HG03139 (cell line): ENCODE data around the gene KRT35.
"Not testable (repeated sequence)": the region's sequence is repeated elsewhere in the genome, so short reads cannot be mapped to it uniquely, and the experiment has no call there.

ENCODE experiments used
- ATAC-seq: cut with Tn5 transposase; IDR thresholded peaks from one replicate; pipeline ENCODE4 v1.9.1; 2021; ENCODE audit not compliant: unreplicated experiment

The KRT35 gene

DNA sequence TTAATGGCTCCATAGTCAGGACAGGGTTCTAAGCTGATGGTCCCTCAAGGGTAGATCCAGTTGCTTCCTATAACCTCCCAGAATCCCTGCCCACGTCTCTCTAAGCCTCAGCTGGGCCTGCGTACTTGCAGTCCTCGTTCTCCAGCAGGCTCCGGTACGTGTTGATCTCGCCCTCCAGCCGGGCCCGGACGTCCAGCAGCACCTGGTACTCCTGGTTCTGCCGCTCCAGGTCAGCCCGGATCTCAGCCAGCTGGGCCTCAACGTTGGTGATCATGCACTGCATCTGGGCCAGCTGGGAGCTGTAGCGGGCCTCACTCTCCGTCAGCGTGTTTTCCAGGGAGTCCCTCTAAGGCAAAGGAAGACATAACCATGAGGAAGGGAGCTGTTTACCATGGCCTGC lies 18.2 kb downstream of the KRT35 start:
- ATAC-seq: no peak

DNA sequence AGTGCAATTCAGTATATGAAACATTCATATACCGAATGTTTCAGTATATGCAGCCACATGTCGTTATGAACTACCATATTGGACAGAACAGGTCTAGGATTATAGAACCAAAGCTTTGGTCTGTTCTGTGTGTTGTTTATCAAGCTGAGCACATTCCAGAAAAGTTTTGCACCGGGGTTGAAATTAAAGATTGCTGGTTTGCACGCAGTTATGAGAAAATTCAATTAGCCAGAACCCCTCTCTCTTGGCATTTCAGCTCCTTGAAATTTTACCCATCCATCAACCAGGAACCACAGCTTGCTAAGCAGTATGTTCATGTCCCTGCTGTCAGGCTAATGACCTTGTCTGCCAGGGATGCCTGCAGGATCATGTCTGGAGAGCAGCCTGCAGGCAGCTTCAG lies 23.3 kb downstream of the KRT35 start:
- ATAC-seq: no peak

- ATAC-seq: no peak
Measured at GRCh38 chr17:41456204-41456603, 24.7 kb downstream of the KRT35 start.

DNA sequence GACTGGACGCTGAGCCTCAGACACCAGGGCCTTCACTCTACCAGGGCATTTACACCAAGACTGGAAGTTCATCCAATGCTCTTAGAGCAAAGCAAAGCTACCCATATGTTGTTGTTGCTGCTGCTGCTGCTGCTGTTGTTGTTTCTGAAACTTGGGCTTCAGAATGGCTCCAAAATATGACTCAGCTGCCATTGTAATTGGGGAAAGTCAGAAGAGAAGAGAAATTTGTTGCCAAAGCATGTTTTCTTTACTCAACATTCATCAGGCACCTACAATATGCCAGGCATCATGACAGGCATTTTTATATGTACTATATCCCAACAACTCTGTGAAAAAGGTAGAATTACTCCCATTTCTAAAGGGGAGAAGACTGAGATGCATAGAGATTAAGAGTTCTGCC lies 25.7 kb downstream of the KRT35 start:
- ATAC-seq: no peak

DNA sequence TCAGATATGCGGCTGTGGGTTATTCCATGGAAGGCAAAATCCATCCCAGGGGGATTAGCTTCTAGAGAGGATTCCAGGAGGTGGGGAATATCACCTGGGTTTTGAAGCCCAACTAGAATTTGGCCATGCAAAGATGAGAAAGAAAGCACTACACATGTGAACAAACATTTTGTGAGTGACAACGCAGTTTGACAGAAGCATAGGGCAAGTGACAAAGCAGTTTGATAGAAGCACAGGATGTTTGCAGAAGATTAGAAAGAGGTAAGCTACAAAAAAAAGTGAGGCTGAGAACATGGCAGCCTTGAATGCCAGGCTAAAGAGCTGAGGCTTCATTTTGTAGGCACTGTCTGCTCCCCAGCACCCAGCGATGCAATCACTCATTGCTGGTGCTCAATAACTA lies 27.9 kb downstream of the KRT35 start:
- ATAC-seq: no peak

GRCh38 chr17:41452281-41452680 lies 28.7 kb downstream of the KRT35 start:
- no peak for ATAC-seq

- no peak for ATAC-seq
Measured at GRCh38 chr17:41451154-41451728, 29.7 kb downstream of the KRT35 start.

DNA sequence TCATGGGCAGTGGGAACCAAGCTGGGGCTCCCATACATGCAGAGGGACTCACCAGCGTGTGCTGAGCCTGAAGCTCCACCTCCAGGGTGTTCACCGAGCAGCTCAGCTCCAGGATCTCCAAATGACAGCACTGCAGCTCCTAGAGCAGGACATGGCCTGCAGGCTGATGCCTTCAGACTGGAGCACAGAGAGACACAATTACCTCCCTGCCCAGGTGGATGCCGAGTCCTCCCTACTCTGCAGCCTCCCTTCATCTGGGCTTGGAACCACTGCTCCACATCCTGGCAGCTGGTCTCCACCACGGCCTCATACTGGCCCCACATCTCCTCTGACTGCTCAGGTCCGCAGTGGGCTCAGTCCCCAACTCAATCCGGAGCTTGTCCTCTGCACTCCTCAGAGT lies 31.9 kb downstream of the KRT35 start:
- ATAC-seq: no peak

DNA sequence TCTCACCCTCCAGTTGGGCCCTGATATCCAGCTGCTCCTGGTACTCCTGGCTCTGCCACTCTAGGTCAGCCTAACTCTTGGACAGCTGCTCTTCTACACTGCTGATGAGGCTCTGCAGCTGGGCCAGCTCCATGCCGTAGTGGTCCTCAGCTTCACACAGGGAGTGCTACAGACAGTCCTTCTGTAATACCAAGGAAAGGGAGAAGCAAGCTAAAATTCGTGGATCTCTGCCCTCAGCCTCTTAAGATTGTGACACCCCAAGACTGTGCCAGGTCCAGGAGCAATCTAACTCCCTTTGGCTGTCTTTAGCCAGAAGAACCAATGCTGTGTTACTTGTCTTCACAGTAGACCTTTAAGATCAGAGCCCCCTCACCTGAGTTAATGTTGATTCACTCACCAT lies 32.4 kb downstream of the KRT35 start:
- no peak for ATAC-seq

DNA sequence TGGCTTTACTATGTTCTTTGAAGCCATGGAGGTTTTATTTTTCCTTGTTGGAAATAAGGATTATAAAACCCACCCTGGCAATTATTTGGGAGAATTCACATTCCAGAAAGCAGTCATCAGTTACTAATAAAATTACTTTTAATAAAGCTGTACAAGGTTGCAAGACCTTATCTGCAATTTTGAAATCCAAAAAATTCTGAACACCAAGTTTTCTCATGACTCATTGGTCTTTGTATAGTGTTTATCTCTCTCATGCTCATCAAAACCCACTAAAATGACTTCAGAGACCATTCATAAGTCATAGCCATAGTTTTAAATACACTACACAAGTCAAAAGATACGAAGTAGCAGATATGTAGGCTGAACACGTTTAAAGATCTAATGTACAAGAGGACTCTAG lies 34.1 kb downstream of the KRT35 start:
- no peak for ATAC-seq

- no peak for ATAC-seq
Measured at GRCh38 chr17:41444640-41445039, 36.3 kb downstream of the KRT35 start.

DNA sequence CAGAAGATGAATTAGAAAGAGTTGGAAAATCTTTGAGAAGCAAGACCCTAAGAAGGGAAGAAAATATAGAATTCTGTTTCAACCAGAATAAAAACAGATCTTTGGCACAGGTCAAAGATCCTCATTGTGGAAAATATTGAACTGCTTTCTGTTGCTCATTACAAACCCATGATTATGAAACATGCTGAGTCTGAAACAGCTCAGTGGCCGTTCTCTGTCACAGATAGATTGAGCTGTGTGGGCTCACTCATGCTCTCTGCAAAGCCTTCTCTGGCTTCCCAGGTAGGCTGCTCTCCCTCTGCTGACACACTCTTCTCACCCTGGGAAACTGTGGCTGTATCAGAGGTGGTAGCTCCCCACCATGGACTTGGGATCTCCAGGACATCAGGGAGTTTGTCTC lies 36.8 kb downstream of the KRT35 start:
- no peak for ATAC-seq

- ATAC-seq: no peak
Measured at GRCh38 chr17:41442739-41443138, 38.2 kb downstream of the KRT35 start.

GRCh38 chr17:41440531-41441033 lies 40.4 kb downstream of the KRT35 start, which contains the start of gene KRT38:
Gene KRT38, minus strand, starts transcription at chr17:41440983. Its CDS starts 62 bp downstream, at chr17:41440921.
- ATAC-seq: no peak

- ATAC-seq: no peak
Measured at GRCh38 chr17:41439375-41439774, 41.6 kb downstream of the KRT35 start.

DNA sequence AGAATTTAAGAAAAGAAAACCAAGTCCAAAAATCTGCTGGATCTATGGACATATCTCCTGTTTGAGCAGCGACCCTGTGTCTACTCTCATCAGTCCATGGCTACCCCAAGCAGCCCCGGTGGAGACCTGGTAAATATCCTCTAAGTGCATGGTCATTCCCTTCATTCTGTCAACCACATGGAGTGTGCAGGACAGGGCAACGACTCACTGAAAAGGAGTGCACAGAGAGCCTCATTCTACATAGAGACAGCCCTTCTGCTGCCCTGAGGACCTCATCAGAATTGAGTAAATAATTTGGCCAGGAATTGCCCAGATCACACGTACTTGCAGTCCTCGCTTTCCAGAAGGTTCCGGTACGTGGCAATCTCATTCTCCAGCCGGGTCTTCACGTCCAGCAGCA lies 43.2 kb downstream of the KRT35 start:
- ATAC-seq: no peak

- no peak for ATAC-seq
Measured at GRCh38 chr17:41437254-41437653, 43.7 kb downstream of the KRT35 start.

- ATAC-seq: no peak
Measured at GRCh38 chr17:41434415-41434814, 46.5 kb downstream of the KRT35 start.

DNA sequence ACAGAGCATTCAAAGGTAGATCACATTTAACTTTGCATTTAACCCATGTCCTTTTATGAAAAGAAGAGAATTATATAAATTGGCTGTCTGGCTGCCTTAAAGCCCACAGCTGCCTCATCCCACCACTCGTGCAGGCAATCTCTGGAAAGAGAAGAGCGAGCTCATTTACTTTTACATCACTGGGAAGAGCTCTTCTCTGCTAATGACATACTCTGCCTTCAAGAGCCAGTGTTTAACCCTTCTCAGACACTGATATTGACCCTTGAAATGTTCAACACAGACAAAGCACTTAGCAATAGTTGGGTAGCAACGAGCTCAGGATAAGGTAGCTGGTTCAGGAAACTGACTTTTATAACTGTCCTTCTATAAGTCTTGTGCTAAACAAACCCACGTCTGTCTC lies 46.9 kb downstream of the KRT35 start:
- ATAC-seq: no peak

DNA sequence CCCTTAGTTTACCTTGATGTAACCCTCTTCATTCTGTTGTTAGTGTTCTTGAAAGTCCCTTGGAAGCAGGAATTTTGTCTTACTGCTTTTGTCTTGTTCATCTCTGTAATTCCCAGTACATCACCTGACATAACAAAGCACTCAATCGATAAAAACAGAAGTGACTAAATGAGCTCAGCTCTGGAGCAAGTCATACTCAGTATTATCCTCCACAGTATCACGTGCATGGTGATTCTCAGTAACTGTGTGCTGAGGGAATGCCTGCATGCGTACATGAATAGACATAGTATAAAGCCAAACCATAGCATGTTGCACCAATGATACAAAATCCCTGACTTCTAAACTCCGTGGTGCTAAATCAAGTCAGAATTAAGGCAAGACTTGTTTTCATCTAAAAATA lies 47.4 kb downstream of the KRT35 start:
- ATAC-seq: no peak

DNA sequence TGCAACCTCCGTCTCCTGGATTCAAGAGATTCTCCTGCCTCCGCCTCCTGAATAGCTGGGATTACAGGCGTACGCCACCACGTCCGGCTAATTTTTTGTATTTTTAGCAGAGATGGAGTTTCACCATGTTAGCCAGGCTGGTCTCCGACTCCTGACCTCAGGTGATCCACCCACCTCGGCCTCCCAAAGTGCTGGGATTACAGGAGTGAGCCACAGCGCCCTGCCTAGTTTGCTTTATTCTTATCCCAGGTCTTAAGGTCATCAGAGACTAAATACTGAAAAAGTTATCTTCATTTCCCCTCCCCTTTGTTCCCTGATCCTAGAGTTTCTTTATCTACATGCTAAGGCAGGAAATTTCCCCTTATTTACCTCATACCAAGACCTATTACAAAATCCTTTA lies 50.6 kb downstream of the KRT35 start:
- ATAC-seq: not testable (repeated sequence)

GRCh38 chr17:41429667-41430066 lies 51.3 kb downstream of the KRT35 start:
- no peak for ATAC-seq

GRCh38 chr17:41428591-41429291 lies 52.2 kb downstream of the KRT35 start:
- ATAC-seq: no peak
